GM19193 (cell line): ENCODE measurements around the gene SDK2.

Source experiments
- POLR2A ChIP-seq: IDR thresholded peaks from 4 replicates; pipeline ENCODE4 v1.6.1; 2011; ENCODE audit not compliant: insufficient read depth, insufficient read length; ENCODE audit errors: extremely low read depth

Gene SDK2

GRCh38 chr17:73500414-73500999, 143.7 kb downstream of the SDK2 start:
- no peak for TF ChIP-seq POLR2A

GRCh38 chr17:73498886-73499554, 145.2 kb downstream of the SDK2 start:
- no peak for TF ChIP-seq POLR2A

GRCh38 chr17:73498176-73498575, 146.1 kb downstream of the SDK2 start:
- TF ChIP-seq POLR2A, result no peak

- no peak for TF ChIP-seq POLR2A
These were observed 146.5 kb downstream of the SDK2 start for GRCh38 chr17:73497721-73498120.

GRCh38 chr17:73496232-73496631, 148.0 kb downstream of the SDK2 start:
- TF ChIP-seq POLR2A, result no peak

- no peak for TF ChIP-seq POLR2A
These were observed 148.6 kb downstream of the SDK2 start for GRCh38 chr17:73495641-73496040.

GRCh38 chr17:73494950-73495349, 149.3 kb downstream of the SDK2 start:
- TF ChIP-seq POLR2A, result no peak

GRCh38 chr17:73493956-73494926, 150.0 kb downstream of the SDK2 start:
- no peak for TF ChIP-seq POLR2A

GRCh38 chr17:73492821-73493814, 151.1 kb downstream of the SDK2 start:
- no peak for TF ChIP-seq POLR2A

- TF ChIP-seq POLR2A, result no peak
These were observed 152.0 kb downstream of the SDK2 start for GRCh38 chr17:73492125-73492820.

GRCh38 chr17:73491648-73492047, 152.6 kb downstream of the SDK2 start:
- no peak for TF ChIP-seq POLR2A

- TF ChIP-seq POLR2A, result no peak
These were observed 153.4 kb downstream of the SDK2 start for GRCh38 chr17:73490851-73491250.

GRCh38 chr17:73489991-73490390, 154.3 kb downstream of the SDK2 start:
- TF ChIP-seq POLR2A, result no peak

GRCh38 chr17:73489333-73489732, 154.9 kb downstream of the SDK2 start:
- TF ChIP-seq POLR2A, result no peak
